ENCODE data around the gene TBCK. TPM values are rescaled to one million over a fixed set of nuclear protein-coding genes. Genes with fewer than 3 reads are reported as not detected.

The TBCK gene
- total RNA-seq, 1 donor from 2014 or later: 36.1 TPM

DNA sequence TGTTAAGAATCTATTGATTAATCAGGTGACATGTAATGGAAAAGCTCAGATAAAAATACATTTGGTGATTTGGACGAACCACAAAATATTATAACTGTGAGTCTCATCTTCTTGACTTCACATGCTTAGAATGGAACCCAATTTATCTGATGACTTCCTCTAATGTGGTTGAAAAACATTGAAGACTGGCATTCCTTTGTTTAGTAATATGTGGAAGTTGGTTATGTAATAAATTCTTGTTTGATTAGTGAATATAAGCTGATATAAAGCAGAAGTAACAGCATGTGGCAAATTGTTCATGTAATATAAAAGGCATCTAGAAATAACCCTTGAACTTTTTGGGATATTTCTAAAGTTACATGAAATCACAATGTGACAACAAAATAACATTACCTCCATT lies 42.9 kb upstream of the TBCK start:
- Histone ChIP-seq H3K27ac (no peak overlapping the region), H3K27me3 (no peaks in the 10 kb centered on the region)
- intact Hi-C loops (cut with DNase I): no loop called here

GRCh38 chr4:106355193-106355592 lies 39.2 kb upstream of the TBCK start:
- Histone ChIP-seq H3K36me3 (peaks cover 0 to 3% of the 10 kb centered on the region in 2 donors), H3K27me3 (no peaks in the 10 kb centered on the region), H3K4me1 (no peaks in the 10 kb centered on the region), H3K4me3 (no peak overlapping the region), H3K27ac (no peak overlapping the region), H3K9me3 (no peaks in the 10 kb centered on the region)
- intact Hi-C loops (cut with DNase I): no loop called here
- TF ChIP-seq, protein P1, sequence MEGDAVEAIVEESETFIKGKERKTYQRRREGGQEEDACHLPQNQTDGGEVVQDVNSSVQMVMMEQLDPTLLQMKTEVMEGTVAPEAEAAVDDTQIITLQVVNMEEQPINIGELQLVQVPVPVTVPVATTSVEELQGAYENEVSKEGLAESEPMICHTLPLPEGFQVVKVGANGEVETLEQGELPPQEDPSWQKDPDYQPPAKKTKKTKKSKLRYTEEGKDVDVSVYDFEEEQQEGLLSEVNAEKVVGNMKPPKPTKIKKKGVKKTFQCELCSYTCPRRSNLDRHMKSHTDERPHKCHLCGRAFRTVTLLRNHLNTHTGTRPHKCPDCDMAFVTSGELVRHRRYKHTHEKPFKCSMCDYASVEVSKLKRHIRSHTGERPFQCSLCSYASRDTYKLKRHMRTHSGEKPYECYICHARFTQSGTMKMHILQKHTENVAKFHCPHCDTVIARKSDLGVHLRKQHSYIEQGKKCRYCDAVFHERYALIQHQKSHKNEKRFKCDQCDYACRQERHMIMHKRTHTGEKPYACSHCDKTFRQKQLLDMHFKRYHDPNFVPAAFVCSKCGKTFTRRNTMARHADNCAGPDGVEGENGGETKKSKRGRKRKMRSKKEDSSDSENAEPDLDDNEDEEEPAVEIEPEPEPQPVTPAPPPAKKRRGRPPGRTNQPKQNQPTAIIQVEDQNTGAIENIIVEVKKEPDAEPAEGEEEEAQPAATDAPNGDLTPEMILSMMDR (IDR thresholded peaks at IDR 0.05): no peak
- no peak for TF ChIP-seq POLR2AphosphoS5 (IDR thresholded peaks at IDR 0.05; ENCODE audit: insufficient read depth in 1 of 2, low read depth in 1 of 2)
- no peak for TF ChIP-seq POLR2A (IDR thresholded peaks at IDR 0.05)
- no peak for DNase-seq (ENCODE audit: extremely low spot score in 2 of 2)

More for the DNA sequence above, 42.9 kb upstream of the TBCK start:
- no peaks in the 10 kb centered on the region for H3K36me3 ChIP-seq
- DNase-seq (ENCODE audit: extremely low spot score in 2 of 2): no peak
- no peaks in the 10 kb centered on the region for H3K9me3 ChIP-seq
- no peaks in the 10 kb centered on the region for H3K4me1 ChIP-seq
- no peak overlapping the region for H3K4me3 ChIP-seq
- TF ChIP-seq POLR2A (IDR thresholded peaks at IDR 0.05) (no peak), POLR2AphosphoS5 (IDR thresholded peaks at IDR 0.05; ENCODE audit: insufficient read depth in 1 of 2, low read depth in 1 of 2) (no peak)
- TF ChIP-seq, protein P1 (IDR thresholded peaks at IDR 0.05): no peak

DNA sequence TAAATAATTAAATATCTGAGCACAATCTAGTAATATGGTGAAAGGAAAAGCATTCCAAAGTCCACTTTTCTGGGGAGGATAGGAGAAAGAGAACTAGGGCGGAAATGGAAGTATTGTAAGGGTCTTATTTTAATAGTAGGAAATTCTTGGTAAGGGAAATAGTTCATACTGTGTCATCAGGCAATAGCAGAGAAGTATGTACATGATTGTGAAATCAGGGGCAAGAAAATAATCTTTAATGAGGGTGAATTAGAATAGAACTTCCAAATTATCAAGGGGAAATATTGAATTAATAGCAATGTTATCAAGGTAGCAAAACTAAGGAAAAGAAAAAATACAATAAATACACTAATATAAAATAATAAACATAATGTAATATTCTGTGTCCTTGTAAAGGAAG lies 37.8 kb upstream of the TBCK start:
- Histone ChIP-seq H3K9me3 (no peaks in the 10 kb centered on the region), H3K27me3 (no peaks in the 10 kb centered on the region), H3K27ac (no peak overlapping the region), H3K4me1 (no peaks in the 10 kb centered on the region), H3K36me3 (peaks cover 0 to 12% of the 10 kb centered on the region in 2 donors), H3K4me3 (no peak overlapping the region)
- no peak for DNase-seq (ENCODE audit: extremely low spot score in 2 of 2)
- no peak for TF ChIP-seq POLR2A (IDR thresholded peaks at IDR 0.05)
- no peak for TF ChIP-seq POLR2AphosphoS5 (IDR thresholded peaks at IDR 0.05; ENCODE audit: insufficient read depth in 1 of 2, low read depth in 1 of 2)
- TF ChIP-seq, protein P1 (IDR thresholded peaks at IDR 0.05): no peak
- intact Hi-C loops (cut with DNase I): no loop called here

DNA sequence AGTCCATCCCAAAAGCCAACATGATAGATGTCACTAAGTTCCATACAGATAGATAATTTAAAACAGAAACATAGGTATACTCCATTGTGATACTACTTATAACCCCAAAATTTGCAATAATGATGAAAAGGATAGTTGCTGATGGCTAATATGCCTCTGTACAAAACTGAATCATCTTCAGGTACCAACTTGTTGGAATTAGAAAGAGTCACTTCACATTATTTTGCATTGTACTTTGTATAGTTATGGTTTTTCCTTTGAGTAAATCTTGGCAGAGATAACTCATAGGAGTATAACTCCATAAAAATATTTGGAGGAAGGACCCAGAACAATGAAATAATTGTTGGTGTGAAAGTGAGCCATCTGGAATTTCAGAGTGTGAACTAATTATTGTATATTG lies 35.0 kb upstream of the TBCK start:
- no peaks in the 10 kb centered on the region for H3K4me1 ChIP-seq
- DNase-seq (ENCODE audit: extremely low spot score in 2 of 2): no peak
- peaks cover 0 to 21% of the 10 kb centered on the region in 2 donors for H3K36me3 ChIP-seq
- intact Hi-C loops (cut with DNase I): no loop called here
- H3K9me3 ChIP-seq: no peaks in the 10 kb centered on the region
- no peak overlapping the region for H3K27ac ChIP-seq
- H3K27me3 ChIP-seq: no peaks in the 10 kb centered on the region
- H3K4me3 ChIP-seq: no peak overlapping the region
- TF ChIP-seq POLR2A (IDR thresholded peaks at IDR 0.05): no peak
- TF ChIP-seq POLR2AphosphoS5 (IDR thresholded peaks at IDR 0.05; ENCODE audit: insufficient read depth in 1 of 2, low read depth in 1 of 2): no peak
- TF ChIP-seq, protein P1 (IDR thresholded peaks at IDR 0.05): no peak

- Histone ChIP-seq H3K4me3 (no peak overlapping the region), H3K9me3 (no peaks in the 10 kb centered on the region), H3K4me1 (no peaks in the 10 kb centered on the region), H3K27ac (no peak overlapping the region), H3K27me3 (no peaks in the 10 kb centered on the region), H3K36me3 (peaks cover 0 to 21% of the 10 kb centered on the region in 2 donors)
- DNase-seq (ENCODE audit: extremely low spot score in 2 of 2): no peak
- intact Hi-C loops (cut with DNase I): no loop called here
- TF ChIP-seq POLR2AphosphoS5 (IDR thresholded peaks at IDR 0.05; ENCODE audit: insufficient read depth in 1 of 2, low read depth in 1 of 2) (no peak), POLR2A (IDR thresholded peaks at IDR 0.05) (no peak)
- TF ChIP-seq, protein P1 (IDR thresholded peaks at IDR 0.05): no peak
Measured at GRCh38 chr4:106347167-106347566, 31.2 kb upstream of the TBCK start.
